Measurements from ENCODE around the gene HNRNPD.
A peak's percentile ranks its signal among the peaks of the same experiment; 100 is the strongest.
"Not testable (repeated sequence)": the region's sequence is repeated elsewhere in the genome, so short reads cannot be mapped to it uniquely, and the experiment has no call there.

The HNRNPD gene

DNA sequence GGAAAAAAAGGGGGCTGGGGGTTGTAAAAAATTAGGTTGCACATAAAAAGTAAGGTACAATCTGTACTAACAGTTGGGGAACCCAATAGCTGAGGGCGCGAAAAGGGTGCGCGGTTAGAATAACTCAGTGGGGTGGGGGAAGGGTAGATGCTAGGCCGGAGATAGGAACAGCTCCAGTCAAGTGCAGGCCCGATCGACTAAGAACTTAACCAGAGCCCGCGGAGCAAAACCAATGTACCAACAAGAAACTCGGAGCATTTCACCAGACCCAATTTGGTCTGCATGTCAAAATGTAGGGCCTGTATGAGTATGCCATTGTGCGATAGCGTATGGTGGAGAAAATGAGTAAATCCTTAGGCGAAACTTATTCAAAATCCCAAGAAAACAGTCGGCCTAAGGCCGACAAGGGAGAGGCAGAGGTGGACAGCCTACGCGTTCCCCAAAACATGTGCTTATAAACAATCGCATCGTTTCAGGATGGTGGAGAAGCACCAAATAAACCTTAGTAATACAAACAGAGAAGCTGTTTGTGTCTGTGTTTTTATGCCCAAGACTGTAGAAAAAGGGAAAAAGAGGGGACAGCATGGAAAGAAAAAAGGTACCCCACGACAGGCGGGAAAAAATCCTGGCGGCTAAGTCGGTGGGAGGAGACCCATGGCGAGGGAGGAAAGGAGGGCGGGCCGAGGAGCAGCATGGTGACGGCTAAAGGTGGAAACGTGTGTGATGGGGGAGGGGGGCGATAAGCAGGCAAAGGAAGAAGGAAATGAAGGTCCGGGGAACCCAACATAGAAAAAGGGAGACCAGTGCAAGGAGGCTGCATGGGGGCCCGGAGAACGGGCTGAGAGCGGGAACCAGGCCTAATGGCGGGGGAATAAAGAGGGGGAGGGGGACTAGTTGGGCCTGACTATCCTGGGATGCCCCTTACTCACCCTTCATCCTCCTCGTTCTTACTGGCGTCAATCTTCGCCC is 990 bp downstream of the HNRNPD start:
- peak; percentile 59 to 62 for DNase-seq (ENCODE audit: low read depth in 2 of 2)

DNA sequence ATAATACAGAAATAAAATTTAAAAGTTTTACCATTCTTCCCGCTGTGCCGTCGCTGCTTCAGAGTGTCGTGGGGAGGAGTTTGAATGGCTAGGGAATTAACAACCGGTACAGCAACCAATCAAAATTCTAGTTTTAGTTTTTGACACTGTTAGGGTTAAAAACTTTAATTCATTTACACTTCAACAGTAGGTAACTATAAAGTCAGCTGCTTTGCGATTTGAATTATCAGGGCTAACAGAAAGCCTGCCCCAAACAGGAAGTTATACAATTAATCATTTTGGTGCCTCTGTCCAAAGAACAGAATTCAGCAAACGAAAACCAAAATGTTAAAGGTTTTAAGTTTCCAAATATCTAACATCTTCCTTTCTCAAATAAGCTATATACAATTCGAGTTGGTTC is 2.3 kb downstream of the HNRNPD start:
- no peak for DNase-seq (ENCODE audit: low read depth in 2 of 2)

DNA sequence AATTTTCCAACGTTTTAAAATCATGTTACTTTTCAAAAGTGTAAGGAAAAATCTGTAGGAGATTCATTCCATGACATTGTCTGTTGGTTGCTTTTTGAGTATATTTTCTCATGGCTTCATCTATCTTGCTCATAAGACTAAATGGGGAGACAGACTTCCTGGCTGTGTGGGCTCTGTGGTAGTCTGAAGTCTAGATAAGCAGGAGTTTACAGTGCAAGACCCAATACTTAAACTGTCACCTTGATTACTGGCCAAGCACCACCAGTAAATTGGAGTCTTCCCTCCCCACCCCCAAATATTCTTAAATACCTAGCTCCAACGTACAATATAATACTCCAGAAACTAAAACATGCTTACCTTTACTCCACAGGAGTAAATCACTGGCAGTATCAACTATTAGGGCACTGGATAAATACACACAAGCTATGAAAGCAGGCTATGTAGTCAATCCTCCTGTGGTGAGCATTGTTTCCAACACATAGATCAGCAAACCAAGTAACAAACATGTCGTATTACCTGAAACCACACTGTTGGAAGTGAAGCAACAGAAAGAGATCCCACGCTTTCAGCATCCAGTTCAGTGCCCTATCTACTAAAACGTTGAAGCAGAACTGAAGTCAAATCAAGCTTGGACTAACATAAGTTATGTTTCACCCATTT is 6.2 kb downstream of the HNRNPD start:
- no peak for DNase-seq (ENCODE audit: low read depth in 2 of 2)

DNA sequence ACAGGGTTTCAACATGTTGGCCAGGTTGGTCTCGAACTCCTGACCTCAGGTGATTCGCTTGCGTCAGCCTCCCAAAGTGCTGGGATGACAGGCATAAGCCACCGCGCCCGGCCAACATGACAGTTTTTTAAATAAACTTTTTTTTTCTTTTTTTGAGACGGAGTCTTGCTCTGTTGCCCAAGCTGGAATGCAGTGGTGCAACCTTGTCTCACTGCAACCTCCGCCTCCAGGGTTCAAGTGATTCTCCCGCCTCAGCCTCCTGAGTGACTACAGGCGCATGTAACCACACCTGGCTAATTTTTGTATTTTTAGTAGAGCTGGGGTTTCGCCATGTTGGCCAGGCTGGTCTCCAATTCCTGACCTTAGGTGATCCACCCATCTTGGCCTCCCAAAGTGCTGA is 7.4 kb downstream of the HNRNPD start:
- not testable (repeated sequence) for DNase-seq (ENCODE audit: low read depth in 2 of 2)

DNA sequence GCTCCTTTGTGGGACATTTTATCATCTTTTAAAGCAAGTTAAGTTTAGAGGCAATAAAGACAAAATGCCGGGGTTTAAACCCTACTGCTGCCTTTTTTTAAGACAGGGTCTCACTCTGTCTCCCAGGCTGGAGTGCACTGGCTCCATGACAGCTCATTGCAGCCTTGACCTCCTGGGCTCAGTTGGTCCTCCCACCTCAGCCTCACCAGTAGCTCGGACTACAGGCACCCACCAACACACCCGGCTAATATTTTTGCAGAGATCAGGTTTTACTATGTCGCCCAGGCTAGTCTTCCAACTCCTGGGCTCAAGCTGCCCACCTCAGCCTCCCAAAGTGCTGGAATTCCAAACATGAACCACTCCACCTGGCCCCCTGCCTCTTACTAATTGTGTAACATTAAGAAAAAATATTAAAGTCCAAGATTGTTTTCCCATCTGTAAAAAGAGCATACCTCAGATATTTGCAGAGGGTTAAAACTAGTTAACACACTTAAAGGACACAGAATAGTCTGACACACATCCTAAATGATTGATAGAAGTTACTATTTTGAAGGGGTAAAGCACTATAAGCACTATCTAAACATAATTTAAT is 9.8 kb downstream of the HNRNPD start:
- no peak for DNase-seq (ENCODE audit: low read depth in 2 of 2)

DNA sequence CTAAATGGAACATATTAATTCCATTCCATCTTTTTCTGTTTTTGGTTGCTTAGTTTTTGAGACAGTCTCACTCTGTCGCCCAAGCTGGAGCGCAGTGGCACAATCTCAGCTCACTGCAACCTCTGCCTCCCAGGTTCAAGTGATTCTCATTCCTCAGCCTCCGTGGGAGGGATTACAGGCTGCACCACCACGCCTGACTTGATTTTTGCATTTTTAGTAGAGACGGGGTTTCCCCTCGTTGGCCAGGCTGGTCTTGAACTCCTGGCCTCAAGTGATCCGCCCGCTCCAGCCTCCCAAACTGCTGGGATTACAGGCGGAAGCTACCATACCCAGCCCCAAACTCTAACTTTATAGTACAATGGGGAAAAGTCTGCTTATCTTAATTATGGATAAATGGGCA is 11.2 kb downstream of the HNRNPD start:
- no peak for DNase-seq (ENCODE audit: low read depth in 2 of 2)

DNA sequence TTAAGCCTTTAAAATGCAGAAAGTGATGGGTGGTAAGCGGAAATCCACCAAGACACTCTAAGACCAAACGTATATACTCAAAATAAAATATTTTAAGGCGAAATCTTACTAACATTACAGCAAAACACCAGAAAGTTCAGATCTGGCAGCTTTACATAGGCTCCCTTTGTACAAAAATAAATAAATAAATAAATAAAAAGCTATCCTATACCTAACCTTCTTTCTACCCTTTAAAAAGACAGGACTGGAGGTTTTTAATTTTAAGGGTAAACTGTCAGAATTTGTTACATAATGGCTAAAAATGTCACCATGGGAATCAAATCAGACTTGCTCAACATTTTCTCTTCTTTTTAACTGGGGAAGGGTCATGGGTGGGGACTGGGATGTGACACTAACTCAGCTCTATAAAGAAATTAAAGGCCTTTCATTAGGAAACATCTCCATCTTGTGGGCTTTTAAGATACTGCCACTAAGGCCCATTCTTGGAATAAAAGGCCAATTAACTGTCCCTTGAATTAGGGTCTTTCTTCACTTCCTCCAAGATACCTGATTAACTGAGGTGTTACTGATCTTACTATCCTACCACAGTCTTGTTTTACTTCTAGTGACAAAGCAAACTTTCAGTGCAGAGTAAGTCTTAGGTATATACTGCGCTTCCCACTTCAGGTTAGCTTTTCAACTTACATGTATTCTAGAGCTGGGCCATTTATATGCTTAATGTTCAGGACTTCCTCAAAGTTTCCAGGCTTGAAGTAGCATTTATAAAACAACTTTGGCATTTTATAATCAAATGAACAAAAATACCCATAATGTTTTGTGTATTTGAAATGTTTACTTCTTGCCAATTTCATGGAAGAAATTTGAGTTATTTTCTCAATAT is 13.3 kb downstream of the HNRNPD start:
- DNase-seq (ENCODE audit: low read depth in 2 of 2) = no peak

DNA sequence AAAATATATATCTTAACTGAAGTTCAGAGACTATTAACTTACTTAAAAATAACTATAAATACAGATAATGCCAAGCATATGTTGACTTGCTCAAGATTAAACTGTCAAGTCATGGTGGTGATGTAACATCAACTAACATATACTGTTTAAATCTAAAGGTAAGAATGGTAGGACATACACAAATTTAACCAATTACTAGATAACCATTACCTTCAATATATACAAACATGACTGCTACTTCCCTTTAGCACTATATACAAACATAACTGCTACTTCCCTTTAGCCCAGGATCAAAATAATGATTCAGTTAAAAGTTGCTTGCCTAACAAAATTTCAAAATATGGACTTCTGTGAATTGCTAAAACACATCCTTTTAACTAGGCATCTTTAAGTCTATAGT is 14.9 kb downstream of the HNRNPD start:
- no peak for DNase-seq (ENCODE audit: low read depth in 2 of 2)

DNA sequence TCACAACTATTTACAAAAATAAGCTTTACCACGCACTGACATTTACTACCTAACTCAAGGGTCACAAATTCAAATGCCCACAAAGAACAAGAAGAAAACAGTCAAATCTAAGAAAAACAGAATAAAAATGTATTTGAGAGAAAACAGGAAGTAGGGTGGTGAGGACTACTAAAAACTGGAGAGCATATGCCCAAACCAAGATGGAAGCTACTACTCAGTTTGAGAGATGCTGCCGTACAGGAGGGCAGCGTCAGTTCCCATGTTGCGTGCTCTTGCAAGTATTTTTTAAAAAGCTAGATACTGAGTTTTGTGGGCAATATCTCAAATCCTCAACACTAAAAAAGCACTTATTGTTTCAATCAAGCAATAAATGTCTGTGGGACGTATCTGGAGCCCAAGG is 16.2 kb downstream of the HNRNPD start:
- DNase-seq (ENCODE audit: low read depth in 2 of 2) = no peak

DNA sequence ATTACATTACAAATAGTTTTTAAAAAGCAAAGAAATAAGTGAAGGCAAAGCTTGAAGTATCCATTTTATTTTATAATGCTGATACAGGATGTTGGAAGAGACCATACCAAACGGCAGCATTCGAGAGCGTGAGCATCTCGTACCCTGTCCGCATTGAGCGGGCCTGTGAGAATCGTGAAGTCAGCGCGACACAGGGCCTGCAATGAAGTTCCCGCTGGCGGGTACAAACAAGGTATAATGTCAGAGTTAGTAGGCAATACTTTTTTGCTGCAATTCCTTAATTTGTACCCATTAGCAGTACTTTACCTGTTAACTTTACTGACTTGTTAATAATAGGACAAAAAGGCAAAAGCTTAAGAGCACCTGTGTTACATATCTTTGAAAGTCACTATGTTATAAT is 19.0 kb downstream of the HNRNPD start:
- no peak for DNase-seq (ENCODE audit: low read depth in 2 of 2)

DNA sequence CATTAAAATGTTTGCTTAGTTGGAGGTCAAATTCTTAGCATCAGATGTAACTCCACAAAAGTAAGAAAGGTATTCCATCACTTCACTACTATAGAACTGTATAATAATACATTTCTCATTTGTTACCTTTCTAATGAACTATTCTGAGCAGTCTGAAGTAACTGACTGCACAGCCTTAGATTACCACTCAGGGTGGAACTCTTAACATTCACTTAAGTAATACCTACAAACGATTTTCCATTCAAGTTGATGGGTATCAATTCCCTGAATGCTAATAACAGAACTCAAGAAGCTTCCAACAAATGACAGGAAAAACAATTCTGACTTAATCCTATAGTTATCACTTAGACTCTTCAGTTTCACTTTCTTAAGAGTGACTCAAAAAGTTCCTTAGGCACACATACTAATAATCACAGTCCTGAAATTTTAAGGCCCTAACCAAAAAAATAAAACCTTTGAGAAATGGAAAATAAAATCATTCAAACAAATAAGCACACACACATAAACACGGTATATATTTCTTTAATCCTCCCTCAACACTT is 20.9 kb downstream of the HNRNPD start:
- DNase-seq (ENCODE audit: low read depth in 2 of 2) = no peak

DNA sequence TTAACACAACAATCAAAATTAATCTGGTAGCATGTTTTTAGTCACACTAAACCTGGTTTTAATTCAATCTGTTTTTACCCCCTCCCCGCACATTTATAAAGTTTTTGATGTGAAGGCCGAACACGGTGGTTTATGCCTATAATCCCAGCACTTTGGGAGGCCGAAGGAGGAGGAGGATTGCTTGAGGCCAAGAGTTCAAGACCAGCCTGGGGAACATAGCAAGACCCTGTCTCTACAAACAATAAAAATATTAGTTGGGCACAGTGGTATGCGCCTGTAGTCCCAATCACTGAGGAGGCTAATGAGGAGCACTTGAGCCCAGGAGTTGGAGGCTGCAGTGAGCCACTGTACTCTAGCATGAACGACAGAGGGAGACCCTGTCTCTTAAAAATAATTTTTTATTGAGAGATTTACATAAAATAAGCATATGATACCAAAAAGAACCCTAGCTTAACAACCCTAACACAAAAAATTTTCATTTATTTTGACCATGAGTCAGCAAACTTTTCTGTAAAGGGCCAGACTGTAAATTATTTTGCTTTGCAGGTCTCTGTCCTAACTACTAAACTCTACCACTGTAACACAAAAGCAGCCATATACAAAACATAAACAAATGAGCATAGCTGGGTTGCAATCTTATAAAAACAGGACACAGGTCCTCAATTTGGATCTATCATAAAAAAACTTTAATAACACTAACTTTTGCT is 21.5 kb downstream of the HNRNPD start:
- no peak for DNase-seq (ENCODE audit: low read depth in 2 of 2)

DNA sequence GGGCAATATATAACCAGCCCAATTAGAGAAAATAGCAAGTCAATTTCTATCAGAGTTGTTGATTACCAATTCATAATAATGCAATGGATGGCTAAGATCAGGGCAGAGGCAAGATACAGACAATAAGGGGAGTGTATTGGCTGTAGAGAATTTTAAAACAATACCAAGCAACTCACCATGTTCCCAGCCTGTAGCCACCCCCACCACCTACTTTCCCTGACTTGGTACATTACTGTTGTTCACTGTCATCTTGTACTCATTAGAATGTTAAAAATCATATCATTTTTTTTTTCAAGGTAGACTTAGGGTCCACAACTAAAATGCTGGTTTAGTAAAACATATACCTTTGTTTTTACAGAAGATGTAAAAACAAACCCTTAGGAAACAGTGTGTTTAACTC is 27.7 kb downstream of the HNRNPD start:
- DNase-seq (ENCODE audit: low read depth in 2 of 2) = no peak

DNA sequence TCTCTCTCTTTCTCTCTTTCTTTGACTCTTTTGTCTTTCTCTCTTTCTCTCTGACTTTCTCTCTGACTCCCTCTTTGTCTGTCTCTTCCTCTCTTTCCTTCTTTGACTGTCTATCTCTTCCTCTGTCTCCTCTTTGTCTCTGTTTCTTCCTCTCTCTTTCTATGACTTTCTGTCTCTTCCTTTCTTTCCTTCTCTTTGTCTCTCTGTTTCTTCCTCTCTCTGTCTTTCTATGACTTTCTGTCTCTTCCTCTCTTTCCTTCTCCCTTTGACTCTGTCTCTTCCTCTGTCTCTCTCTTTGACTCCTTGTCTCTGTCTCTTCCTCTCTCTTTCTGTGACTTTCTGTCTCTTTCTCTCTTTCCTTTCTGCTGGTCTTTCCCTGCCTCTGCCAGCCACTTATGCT is 38.7 kb downstream of the HNRNPD start:
- DNase-seq (ENCODE audit: low read depth in 2 of 2) = no peak

DNA sequence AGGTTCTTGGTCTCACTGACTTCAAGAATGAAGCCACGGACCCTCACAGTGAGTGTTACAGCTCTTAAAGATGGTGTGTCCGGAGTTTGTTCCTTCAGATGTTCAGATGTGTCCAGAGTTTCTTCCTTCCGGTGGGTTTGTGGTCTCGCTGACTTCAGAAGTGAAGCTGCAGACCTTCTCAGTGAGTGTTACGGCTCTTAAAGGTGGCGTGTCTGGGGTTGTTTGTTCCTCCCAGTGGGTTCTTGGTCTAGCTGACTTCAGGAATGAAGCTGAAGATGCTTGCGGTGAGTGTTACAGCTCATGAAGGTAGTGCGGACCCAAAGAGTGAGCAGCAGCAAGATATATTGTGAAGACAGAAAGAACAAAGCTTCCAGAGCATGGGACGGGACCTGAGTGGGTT is 40.1 kb downstream of the HNRNPD start:
- not testable (repeated sequence) for DNase-seq (ENCODE audit: low read depth in 2 of 2)

DNA sequence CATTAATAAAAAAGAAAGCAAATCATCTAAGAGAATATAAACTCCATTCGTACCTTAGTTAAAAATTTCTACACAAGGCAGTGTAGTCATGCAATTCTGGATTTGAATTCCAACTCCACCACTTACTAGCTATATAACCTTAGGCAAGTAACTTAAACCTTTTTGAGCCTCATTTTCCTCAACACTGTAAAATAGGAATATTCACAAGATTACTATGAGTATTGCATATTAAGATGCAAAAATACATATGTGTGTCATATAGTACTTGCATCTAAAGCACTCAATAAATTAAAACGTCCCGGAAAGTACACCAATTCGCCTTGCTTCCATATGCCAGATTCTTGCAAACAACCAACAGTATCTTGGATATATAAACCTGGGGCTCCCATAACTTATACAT is 42.0 kb downstream of the HNRNPD start:
- DNase-seq (ENCODE audit: low read depth in 2 of 2) = no peak

DNA sequence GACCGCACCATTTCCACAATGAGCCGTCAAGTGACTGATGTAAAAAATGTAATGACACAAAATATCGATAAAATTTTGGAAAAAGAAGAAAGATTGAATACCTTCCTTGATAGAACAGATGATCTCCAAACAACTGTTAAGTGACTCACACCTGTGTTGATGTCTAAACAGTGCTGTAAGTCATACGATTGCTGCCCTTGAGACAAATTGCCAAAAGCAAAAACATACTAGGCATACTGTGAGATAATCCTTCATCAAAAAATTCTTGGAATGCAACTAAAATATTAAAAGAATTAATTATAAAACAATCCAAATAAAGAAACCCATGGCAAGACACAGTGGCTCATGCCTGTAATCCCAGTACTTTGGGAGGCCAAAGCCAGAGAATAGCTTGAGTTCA is 53.4 kb downstream of the HNRNPD start:
- DNase-seq (ENCODE audit: low read depth in 2 of 2) = no peak

DNA sequence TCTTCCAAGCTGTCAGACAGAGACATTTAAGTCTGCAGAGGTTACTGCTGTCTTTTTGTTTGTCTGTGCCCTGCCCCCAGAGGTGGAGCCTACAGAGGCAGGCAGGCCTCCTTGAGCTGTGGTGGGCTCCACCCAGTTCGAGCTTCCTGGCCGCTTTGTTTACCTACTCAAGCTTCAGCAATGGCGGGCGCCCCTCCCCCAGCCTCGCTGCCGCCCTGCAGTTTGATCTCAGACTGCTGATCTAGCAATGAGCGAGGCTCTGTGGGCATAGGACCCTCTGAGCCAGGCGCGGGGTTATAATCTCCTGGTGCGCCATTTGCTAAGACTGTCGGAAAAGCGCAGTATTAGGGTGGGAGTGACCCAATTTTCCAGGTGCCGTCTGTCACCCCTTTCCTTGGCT is 70.7 kb downstream of the HNRNPD start:
- DNase-seq (ENCODE audit: low read depth in 2 of 2) = not testable (repeated sequence)

Measured in stimulated activated CD8-positive, alpha-beta memory T cell treated with anti-CD3 and anti-CD28 coated beads, Interleukin-7, amount 100 ng/mL, for 4 hours (primary cell).